DOHH2 (cell line): ENCODE results near the gene ARHGAP19.

Source experiments
- H3F3A ChIP-seq: fragments of 200-600 bp; sonication (generic), shearing (Covaris generic); 2 replicates; pipeline ENCODE4 v1.6.0; 2016; ENCODE audit warnings: antibody characterized with exemption, mild to moderate bottlenecking; ENCODE audit not compliant: control insufficient read depth, insufficient read depth
- H3K27ac ChIP-seq: fragments of 200-600 bp; sonication (generic); 2 replicates; pipeline ENCODE4 v1.5.1; 2014; ENCODE audit warnings: low read depth, mild to moderate bottlenecking, low read length, moderate library complexity
- H3K27me3 ChIP-seq: fragments of 200-600 bp; sonication (generic); 2 replicates; pipeline ENCODE4 v1.6.1; 2014; ENCODE audit warnings: mild to moderate bottlenecking, low read length, mixed read lengths; ENCODE audit not compliant: control insufficient read depth
- H3K36me3 ChIP-seq: fragments of 200-600 bp; sonication (generic); 2 replicates; pipeline ENCODE4 v1.6.1; 2014; ENCODE audit warnings: mild to moderate bottlenecking, low read length, moderate library complexity, mixed read lengths; ENCODE audit not compliant: control insufficient read depth
- H3K4me1 ChIP-seq: fragments of 200-600 bp; sonication (generic); 2 replicates; pipeline ENCODE4 v1.6.1; 2014; ENCODE audit warnings: mild to moderate bottlenecking, low read length, mixed read lengths; ENCODE audit not compliant: control insufficient read depth
- H3K4me2 ChIP-seq: fragments of 200-600 bp; sonication (generic); 2 replicates; pipeline ENCODE4 v1.6.0; 2014; ENCODE audit warnings: mild to moderate bottlenecking, low read length, moderate library complexity
- H3K4me3 ChIP-seq: fragments of 200-600 bp; sonication (generic); 2 replicates; pipeline ENCODE4 v1.5.1; 2014; ENCODE audit warnings: mild to moderate bottlenecking, low read length, mixed read lengths
- H3K79me2 ChIP-seq: fragments of 200-600 bp; sonication (generic); 2 replicates; pipeline ENCODE4 v1.6.1; 2014; ENCODE audit warnings: mild to moderate bottlenecking, low read length, mixed read lengths; ENCODE audit not compliant: control insufficient read depth
- H3K9me2 ChIP-seq: fragments of 200-600 bp; sonication (generic); replicated peaks from 2 replicates; pipeline ENCODE4 v1.6.1; 2014; ENCODE audit warnings: mild to moderate bottlenecking, low read length, mixed read lengths; ENCODE audit not compliant: control insufficient read depth
- H3K9me3 ChIP-seq: fragments of 200-600 bp; sonication (generic); 2 replicates; pipeline ENCODE4 v1.6.1; 2014; ENCODE audit warnings: antibody characterized with exemption, low read length, mixed read lengths; ENCODE audit not compliant: control insufficient read depth, insufficient read depth
- H4K20me1 ChIP-seq: fragments of 200-600 bp; sonication (generic); 2 replicates; pipeline ENCODE4 v1.6.0; 2014; ENCODE audit warnings: low read depth, mild to moderate bottlenecking, antibody characterized with exemption, low read length, moderate library complexity; ENCODE audit not compliant: control insufficient read depth, insufficient read depth
- CTCF ChIP-seq: fragments of 200-600 bp; sonication (generic); IDR thresholded peaks from one replicate; pipeline ENCODE4 v1.5.1; 2014; ENCODE audit warnings: antibody characterized with exemption, mild to moderate bottlenecking, low read depth, low read length; ENCODE audit not compliant: poor library complexity, severe bottlenecking
- EZH2phosphoT487 ChIP-seq: fragments of 200-600 bp; sonication (generic); IDR thresholded peaks from 2 replicates; pipeline ENCODE4 v1.6.1; 2017; ENCODE audit warnings: borderline replicate concordance, mild to moderate bottlenecking, antibody characterized with exemption, low read length, moderate library complexity, mixed read lengths

ARHGAP19 gene

DNA sequence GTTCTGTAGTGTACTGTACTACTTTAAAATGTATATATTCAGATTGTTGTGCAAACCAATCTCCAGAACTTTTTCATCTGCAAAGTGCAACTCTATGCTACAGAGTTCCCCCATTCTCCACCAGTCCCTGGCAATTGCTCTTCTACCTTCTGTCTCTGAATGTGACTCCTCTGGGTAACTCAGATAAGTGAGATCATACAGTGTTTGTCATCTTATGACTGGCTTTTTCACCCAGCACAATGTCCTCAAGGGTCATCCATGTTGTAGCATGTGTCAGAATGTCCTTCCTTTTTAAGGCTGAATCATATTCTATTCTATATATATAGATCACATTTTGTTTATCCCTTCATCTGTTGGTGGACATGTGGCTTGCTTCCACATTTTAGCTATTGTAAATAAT is 117.5 kb downstream of the ARHGAP19 start:
- no peaks in the 10 kb centered on the region for H4K20me1 ChIP-seq
- no peaks in the 10 kb centered on the region for H3F3A ChIP-seq
- no peaks in the 10 kb centered on the region for H3K4me1 ChIP-seq
- H3K4me2 ChIP-seq, result no peak overlapping the region
- no peaks in the 10 kb centered on the region for H3K79me2 ChIP-seq
- no peaks in the 10 kb centered on the region for H3K36me3 ChIP-seq
- H3K9me2 ChIP-seq, result no peaks in the 10 kb centered on the region
- peaks cover 29% of the 10 kb centered on the region for H3K27me3 ChIP-seq
- no peaks in the 10 kb centered on the region for H3K9me3 ChIP-seq
- H3K27ac ChIP-seq, result no peak overlapping the region
- no peak overlapping the region for H3K4me3 ChIP-seq
- TF ChIP-seq EZH2phosphoT487, result no peak
- no peak for TF ChIP-seq CTCF

DNA sequence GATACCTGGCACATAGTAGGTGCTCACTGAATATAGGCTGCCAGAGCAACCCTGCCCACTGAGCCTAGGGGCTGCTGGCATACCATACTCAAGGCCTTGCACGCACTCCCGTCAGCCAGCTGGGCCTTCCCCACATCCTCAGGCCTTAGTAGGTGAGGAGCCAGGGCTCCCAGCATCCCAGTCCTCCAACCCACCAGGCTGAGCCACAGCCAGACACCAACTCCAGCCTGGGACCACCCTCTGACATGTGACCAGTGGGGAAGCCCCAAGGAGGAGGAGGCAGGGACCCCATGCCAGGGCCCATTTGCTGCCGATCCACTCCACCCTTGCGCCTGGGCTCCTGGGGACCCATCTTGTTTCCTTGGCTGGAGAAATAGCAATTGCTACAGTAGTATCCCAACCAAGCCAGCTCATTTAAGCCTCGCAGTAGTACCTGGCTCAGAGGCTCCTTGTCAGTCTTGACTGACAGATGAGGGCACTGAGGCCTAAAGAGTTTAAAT is 118.1 kb downstream of the ARHGAP19 start:
- no peaks in the 10 kb centered on the region for H3K79me2 ChIP-seq
- no peak overlapping the region for H3K4me2 ChIP-seq
- H3K36me3 ChIP-seq, result no peaks in the 10 kb centered on the region
- H3K9me2 ChIP-seq, result no peaks in the 10 kb centered on the region
- H3K27me3 ChIP-seq, result peaks cover 24% of the 10 kb centered on the region
- TF ChIP-seq EZH2phosphoT487, result no peak
- TF ChIP-seq CTCF, result no peak
- no peak overlapping the region for H3K4me3 ChIP-seq
- H3K27ac ChIP-seq, result no peak overlapping the region
- no peaks in the 10 kb centered on the region for H3F3A ChIP-seq
- no peaks in the 10 kb centered on the region for H3K9me3 ChIP-seq
- H4K20me1 ChIP-seq, result no peaks in the 10 kb centered on the region
- no peaks in the 10 kb centered on the region for H3K4me1 ChIP-seq

DNA sequence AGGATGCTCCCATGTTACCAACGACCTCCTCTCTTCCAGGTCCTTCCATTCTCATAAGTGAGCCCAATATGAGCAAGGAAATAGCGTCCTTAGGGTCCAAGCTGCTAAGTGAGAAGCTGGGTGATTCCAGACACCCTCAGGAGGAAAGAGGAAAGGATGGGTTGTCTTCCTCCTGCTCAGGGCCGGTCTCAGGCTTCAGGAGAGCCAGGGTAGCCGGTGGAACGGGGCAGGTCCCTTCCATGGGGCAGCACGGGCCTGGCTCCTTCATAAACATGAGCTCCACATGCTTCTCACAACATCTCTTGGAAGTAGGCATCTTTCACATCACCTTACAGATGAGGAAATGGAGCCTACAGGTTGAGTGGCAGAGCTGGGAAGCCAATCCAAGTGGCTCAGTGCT is 119.4 kb downstream of the ARHGAP19 start:
- Histone ChIP-seq H3K4me2 (no peak overlapping the region), H4K20me1 (no peaks in the 10 kb centered on the region), H3K27ac (no peak overlapping the region), H3K79me2 (no peaks in the 10 kb centered on the region), H3K4me1 (no peaks in the 10 kb centered on the region), H3K9me2 (no peaks in the 10 kb centered on the region), H3K4me3 (no peak overlapping the region), H3F3A (no peaks in the 10 kb centered on the region), H3K27me3 (peaks cover 19% of the 10 kb centered on the region), H3K36me3 (no peaks in the 10 kb centered on the region), H3K9me3 (no peaks in the 10 kb centered on the region)
- TF ChIP-seq EZH2phosphoT487 (no peak), CTCF (no peak)
